ENCODE measurements around the gene UNC93B1. TPM values are rescaled to one million over a fixed set of nuclear protein-coding genes. Genes with fewer than 3 reads are reported as not detected.
A peak's percentile ranks its signal among the peaks of the same experiment; 100 is the strongest.

The UNC93B1 gene
- polyA plus RNA-seq, 12 donors, result 3.4 to 12.6 (median 5.3) TPM; not detected in 1

- DNase-seq, result no peak
These were observed 7.4 kb upstream of the UNC93B1 start for GRCh38 chr11:68011051-68011943.

DNA sequence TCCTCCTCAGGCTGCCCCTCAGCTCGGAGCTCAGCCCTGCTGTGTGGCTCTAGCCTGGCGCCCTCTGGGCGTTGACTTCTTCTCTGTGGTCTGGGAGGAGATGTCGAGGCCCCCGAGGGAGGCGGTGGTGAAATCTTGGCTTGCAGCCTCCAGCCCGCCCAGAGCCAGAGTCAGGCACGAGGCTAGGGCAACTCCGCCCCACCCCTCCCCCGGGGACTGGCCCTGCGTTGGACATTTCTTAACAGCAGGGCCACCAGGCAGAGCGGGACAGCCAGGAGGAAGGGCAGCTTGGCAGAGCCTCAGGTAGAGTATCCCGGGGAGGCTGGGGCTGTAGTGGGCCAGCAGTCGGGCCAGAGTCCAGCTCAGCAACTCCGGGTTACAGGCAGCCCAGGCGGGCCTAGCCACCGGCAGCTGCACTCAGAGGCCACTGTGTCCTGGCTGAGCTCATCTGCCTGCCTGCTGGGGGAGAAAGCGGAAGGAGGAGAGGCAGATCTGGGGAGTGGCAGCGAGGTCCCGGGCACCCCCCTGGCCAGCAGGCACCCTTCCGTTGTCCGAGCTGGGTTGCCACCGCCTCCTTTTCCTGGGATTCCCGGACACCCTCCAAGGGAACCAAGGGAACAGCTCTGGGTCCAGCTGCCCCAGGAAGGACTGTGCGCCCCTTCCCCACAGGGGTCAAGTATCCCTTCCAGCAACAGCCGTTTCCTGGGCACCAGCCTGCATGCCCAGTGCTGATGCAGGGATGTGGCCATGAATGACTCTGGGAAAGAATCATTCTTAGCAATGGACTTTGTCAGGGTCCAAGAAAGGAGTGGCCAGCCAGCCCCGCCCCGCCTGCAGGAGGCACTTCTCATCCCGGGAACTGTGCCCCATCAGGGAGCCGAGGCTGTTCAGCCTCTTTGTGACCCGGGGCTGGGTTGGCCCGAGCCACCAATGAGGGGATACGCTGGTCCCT lies 6.5 kb upstream of the UNC93B1 start, which contains the start of gene ALDH3B1:
Gene ALDH3B1, plus strand, starts transcription at position 238 of the 952 bp plus-strand sequence. CDS start 4,971 bp downstream, outside the sequence.
- DNase-seq, result peak; percentile 41

- no peak for DNase-seq
These were observed 5.6 kb upstream of the UNC93B1 start for GRCh38 chr11:68009391-68010089.

GRCh38 chr11:68008381-68009337 lies 4.8 kb upstream of the UNC93B1 start:
- no peak for DNase-seq

- no peak for DNase-seq
These were observed 3.8 kb upstream of the UNC93B1 start for GRCh38 chr11:68007498-68008380.

- DNase-seq, result no peak
These were observed 2.8 kb upstream of the UNC93B1 start for GRCh38 chr11:68006606-68007166.

- DNase-seq, result no peak
These were observed 846 bp upstream of the UNC93B1 start for GRCh38 chr11:68004551-68005335.

DNA sequence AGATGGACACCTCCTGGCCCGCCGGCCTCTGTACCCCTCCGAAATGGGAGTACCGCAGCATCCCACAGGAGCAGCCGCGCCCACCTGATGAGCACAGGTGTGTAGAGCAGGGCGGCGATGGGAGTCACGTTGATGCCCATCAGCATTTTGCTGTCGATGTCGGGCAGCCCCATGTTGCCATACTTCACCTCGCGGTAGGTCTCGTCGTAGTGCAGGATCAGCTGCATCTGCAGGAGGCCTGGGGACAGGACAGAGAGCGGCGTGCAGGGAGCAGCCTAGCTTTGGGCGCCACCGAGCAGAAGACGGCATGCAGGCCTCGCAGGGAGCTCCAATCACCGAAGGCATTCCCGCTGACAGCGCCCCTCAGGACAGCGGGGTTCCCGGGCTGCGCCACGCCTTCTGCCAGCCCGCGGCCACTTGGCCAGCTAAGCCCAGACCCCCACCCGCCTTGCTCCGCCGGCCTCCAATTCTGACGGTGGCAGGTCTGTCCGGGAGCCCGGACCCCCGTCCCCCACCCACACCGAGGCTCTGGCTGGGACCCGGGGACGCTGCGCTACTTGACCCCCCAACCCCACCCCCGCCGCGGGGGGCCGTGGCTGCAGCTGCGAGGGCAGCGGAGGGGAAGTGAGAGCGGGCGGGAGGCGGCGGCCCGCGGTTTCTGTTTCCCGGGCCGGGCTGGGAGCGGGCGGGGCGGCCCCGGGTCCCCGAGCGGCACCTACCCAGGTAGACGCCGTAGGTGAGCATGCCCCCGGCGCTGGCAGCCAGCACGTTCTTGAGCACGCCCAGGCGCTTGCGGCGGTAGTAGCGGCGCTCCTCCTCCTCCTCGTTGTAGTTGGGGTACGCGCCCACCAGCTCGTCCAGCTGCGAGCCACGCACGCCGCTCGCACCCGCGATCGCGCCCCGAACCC lies 705 bp downstream of the UNC93B1 start:
- DNase-seq, result no peak

GRCh38 chr11:68002575-68002937 lies 1.3 kb downstream of the UNC93B1 start:
- DNase-seq, result no peak

- no peak for DNase-seq
These were observed 4.2 kb downstream of the UNC93B1 start for GRCh38 chr11:67999704-68000103.

GRCh38 chr11:67999201-67999629 lies 4.7 kb downstream of the UNC93B1 start:
- DNase-seq, result no peak

DNA sequence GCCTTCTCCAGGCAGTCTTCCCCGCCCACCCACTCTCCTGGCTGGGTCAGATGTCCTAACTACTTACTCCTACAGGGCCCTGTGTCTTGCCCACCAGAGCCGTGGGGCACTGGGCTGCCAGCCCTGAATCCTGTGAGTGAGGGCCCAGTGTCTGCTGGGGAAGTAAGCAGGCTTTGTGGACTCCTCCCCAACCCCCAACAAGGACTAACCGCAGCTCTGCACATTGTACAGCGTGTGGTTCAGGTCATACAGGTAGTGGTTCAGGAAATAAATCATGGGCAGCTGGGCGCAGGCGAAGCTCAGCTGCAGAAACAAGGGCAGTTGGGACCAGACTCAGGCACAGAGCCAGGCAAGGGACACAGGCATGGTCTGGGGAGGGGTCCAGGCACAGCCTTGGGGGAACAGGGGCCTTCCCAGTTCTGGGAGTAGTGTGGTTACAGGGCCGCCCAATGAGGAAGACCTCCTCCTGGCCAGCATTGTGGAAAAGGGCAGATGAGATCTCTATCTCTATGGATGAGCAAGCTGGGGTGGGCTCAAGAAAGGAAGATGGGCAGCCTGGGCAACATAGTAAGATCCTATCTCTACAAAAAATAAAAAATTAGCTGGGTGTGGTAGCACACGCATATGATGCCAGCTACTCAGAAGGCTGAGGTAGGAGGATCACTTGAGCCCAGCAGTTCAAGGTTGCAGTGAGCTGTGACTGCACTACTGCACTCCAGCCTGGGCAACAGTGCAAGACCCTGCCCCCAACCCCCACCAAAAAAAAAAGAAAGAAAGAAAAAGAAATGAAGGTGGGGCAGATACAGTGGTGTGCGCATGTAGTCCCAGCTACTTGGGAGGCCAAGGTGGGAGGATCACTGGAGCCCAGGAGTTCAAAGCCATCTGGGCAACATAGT lies 5.5 kb downstream of the UNC93B1 start:
- no peak for DNase-seq

DNA sequence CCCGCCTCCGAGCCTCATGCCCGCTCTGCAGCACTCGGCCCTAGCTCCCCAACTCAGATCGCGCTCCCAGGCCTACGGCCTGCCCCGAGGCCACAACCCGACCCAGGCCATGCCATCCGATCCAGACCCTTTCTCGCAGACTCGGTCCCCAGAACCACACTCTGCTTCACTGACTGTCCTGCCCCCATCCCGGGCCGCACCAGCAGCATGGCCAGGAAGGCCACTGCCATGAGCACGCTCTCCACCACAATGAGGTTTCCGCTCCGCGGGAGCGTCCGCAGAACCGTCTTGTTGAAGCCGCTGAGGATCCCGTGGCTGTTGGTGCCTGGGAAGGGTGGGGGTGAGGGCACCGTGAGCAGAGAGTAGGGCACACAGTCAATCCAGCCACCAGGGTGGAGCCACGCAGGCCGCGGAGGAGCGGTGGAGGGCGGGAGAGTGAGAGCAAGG lies 6.4 kb downstream of the UNC93B1 start:
- DNase-seq, result no peak

DNA sequence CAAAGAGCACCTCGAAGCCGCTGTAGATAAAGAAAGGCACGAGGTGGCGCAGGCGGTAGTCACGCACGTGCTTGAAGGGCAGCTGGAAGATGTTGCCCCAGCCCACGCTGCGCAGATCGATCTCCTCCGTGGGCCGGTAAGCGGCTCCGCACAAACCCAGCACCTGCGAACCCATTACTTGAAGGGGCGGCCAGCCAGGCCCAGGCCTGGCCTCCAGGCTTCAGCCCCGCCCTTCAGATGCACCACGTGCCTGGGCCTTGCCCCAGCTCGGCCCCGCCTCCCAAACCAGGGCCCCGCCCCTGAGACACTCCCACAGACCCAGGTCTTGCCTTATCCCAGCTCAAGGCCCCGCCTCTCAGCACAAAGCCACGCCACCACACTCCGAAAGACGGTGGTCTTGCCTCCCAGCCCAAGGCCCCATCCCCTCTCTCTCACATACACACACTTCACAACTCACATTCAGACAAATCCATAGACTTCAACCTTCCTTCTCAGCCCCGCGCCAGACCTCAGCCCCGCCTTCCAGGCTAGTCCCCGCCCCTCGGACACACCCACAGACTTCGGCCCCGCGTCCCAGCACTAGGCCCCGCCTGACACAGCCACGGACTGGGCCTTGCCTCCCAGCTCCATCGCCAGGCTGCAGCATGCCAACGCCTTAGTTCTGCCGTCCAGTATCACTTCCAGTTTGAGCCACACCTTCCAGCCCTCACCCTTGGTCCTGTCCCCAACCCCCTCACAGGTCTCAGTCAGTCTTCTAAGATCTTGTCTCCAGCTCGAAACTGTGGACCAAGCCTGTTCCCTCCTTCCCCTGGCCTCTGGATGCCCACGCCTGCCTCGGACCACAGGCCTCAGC lies 7.0 kb downstream of the UNC93B1 start:
- no peak for DNase-seq

DNA sequence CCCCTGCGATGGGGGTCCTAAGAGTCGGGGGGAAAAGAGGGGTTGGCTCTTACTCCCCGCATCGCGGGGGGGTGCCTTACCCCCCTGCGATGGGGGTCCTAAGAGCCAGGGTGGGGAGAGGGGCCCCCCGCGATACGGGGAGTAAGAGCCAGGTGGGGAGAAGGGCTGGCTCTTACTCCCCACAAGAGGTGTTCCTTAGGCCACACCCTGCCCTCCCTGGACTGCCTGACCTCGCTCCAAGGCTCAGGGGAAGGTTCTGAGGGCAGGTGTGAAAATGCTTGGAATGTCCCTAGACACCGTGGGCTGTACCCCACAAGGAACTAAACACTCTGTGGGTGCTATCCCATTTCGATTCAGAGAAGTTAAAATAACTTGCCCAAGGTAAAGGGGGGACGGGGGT lies 7.8 kb downstream of the UNC93B1 start:
- DNase-seq, result no peak
